Measurements from ENCODE around the gene CDK5R2. TPM values are rescaled to one million over a fixed set of nuclear protein-coding genes. Genes with fewer than 3 reads are reported as not detected.

The CDK5R2 gene
- total RNA-seq, 1 experiment from 2014 or later, result 0.11 TPM

DNA sequence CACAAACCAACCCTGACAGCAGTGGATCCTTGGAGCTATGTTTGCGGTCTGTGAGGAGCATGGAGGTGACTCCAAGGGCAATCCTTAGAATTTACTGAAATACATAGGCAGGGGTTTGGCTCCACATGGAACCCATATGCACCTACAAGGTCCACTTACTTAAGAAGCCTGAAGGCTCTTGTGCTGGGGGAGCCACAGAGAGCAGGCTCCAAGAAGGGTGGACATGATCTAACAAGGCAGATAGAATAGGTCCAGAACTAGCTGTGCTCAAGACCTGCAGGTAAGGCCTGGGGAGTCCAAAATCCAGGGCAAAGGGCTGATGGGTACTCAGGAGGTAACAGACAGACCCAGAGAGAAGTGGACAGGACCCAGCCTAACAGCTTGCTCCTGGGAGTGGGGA lies 1.2 kb upstream of the CDK5R2 start:
- Histone ChIP-seq H3K4me1 (ENCODE audit: insufficient read depth, low read length) (peaks cover 20% of the 10 kb centered on the region), H3K36me3 (ENCODE audit: low read depth, low read length) (no peaks in the 10 kb centered on the region), H2AFZ (ENCODE audit: low read length) (no peak overlapping the region), H3F3A (ENCODE audit: low read length, unreplicated experiment) (no peaks in the 10 kb centered on the region), H3K9me3 (ENCODE audit: low read length) (no peaks in the 10 kb centered on the region), H4K20me1 (ENCODE audit: low read length) (no peaks in the 10 kb centered on the region), H3K9me2 (replicated peaks; ENCODE audit: low read length) (no peaks in the 10 kb centered on the region), H3K27me3 (ENCODE audit: low read length) (peaks cover 19% of the 10 kb centered on the region), H3K4me3 (ENCODE audit: low read length) (no peak overlapping the region), H3K9ac (ENCODE audit: low read length) (no peak overlapping the region), H3K4me2 (ENCODE audit: low read length) (no peak overlapping the region), H3K27ac (ENCODE audit: low read length) (no peak overlapping the region), H3K79me2 (ENCODE audit: low read length) (no peaks in the 10 kb centered on the region)
- DNase-seq, result no peak
- intact Hi-C loops (cut with micrococcal nuclease), result no loop called here
- no peak for ATAC-seq
- BruUV-seq (replicated peaks), result no TSS peak
- TF ChIP-seq EZH2 (IDR thresholded peaks at IDR 0.05; ENCODE audit: low read length, unreplicated experiment), result no peak
- TF ChIP-seq, protein P1, sequence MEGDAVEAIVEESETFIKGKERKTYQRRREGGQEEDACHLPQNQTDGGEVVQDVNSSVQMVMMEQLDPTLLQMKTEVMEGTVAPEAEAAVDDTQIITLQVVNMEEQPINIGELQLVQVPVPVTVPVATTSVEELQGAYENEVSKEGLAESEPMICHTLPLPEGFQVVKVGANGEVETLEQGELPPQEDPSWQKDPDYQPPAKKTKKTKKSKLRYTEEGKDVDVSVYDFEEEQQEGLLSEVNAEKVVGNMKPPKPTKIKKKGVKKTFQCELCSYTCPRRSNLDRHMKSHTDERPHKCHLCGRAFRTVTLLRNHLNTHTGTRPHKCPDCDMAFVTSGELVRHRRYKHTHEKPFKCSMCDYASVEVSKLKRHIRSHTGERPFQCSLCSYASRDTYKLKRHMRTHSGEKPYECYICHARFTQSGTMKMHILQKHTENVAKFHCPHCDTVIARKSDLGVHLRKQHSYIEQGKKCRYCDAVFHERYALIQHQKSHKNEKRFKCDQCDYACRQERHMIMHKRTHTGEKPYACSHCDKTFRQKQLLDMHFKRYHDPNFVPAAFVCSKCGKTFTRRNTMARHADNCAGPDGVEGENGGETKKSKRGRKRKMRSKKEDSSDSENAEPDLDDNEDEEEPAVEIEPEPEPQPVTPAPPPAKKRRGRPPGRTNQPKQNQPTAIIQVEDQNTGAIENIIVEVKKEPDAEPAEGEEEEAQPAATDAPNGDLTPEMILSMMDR (conservative IDR thresholded peaks at IDR 0.05; ENCODE audit: low read depth, low read length), result no peak
- TF ChIP-seq EZH2phosphoT487 (IDR thresholded peaks at IDR 0.05; ENCODE audit: borderline replicate concordance, low read length), result no peak
- CTCF ChIA-PET, result no interaction called here
- POLR2A ChIA-PET (ENCODE audit: unreplicated experiment), result no interaction called here

- H3K4me2 ChIP-seq (ENCODE audit: low read length), result peak overlapping the region; percentile 92
- ATAC-seq, result peak; percentile 4; the same call in 1 of the 2 replicates
- no peaks in the 10 kb centered on the region for H4K20me1 ChIP-seq (ENCODE audit: low read length)
- no peak overlapping the region for H3K27ac ChIP-seq (ENCODE audit: low read length)
- intact Hi-C loops (cut with micrococcal nuclease), result no loop called here
- CTCF ChIA-PET, result interaction anchor here (0.7 kb wide), 1 partner anchor 56 kb away, joined by 3 read pairs; no protein-coding TSS in a partner anchor
- no peaks in the 10 kb centered on the region for H3K36me3 ChIP-seq (ENCODE audit: low read depth, low read length)
- H3K27me3 ChIP-seq (ENCODE audit: low read length), result peaks cover 19% of the 10 kb centered on the region
- no peaks in the 10 kb centered on the region for H3K9me3 ChIP-seq (ENCODE audit: low read length)
- H3F3A ChIP-seq (ENCODE audit: low read length, unreplicated experiment), result no peaks in the 10 kb centered on the region
- H3K79me2 ChIP-seq (ENCODE audit: low read length), result no peaks in the 10 kb centered on the region
- H3K9ac ChIP-seq (ENCODE audit: low read length), result no peak overlapping the region
- TF ChIP-seq EZH2 (IDR thresholded peaks at IDR 0.05; ENCODE audit: low read length, unreplicated experiment), result peak; percentile 49
- TF ChIP-seq, protein P1 (conservative IDR thresholded peaks at IDR 0.05; ENCODE audit: low read depth, low read length), result no peak
- H2AFZ ChIP-seq (ENCODE audit: low read length), result peak overlapping the region; percentile 83
- H3K9me2 ChIP-seq (replicated peaks; ENCODE audit: low read length), result no peaks in the 10 kb centered on the region
- peak overlapping the region; percentile 65 for H3K4me3 ChIP-seq (ENCODE audit: low read length)
- POLR2A ChIA-PET (ENCODE audit: unreplicated experiment), result no interaction called here
- H3K4me1 ChIP-seq (ENCODE audit: insufficient read depth, low read length), result peaks cover 35% of the 10 kb centered on the region
- no TSS peak for BruUV-seq (replicated peaks)
- DNase-seq, result no peak
These were observed 369 bp downstream of the CDK5R2 start for GRCh38 chr2:218959761-218960308.

DNA sequence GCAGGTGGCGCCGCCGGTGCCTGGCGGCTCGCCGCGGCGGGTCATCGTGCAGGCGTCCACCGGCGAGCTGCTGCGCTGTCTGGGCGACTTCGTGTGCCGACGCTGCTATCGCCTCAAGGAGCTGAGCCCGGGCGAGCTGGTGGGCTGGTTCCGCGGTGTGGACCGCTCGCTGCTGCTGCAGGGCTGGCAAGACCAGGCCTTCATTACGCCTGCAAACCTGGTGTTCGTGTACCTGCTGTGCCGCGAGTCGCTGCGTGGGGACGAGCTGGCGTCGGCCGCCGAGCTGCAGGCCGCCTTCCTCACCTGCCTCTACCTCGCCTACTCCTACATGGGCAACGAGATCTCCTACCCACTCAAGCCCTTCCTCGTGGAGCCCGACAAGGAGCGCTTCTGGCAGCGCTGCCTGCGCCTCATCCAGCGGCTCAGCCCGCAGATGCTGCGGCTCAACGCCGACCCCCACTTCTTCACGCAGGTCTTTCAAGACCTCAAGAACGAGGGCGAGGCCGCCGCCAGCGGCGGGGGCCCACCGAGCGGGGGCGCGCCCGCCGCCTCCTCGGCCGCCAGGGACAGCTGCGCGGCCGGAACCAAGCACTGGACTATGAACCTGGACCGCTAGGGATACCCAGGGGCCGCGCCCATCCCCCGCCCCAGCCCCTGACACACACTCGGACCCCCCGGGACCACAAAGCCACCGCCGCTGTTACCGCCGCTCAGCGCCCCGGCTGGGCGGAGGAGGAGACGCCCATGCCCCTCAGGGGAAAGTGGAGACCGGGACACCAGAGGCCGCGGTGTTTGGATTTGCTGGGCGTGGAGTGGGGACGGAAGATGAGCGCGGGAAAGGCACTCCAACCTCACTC lies 1.1 kb downstream of the CDK5R2 start:
- peaks cover 19% of the 10 kb centered on the region for H3K27me3 ChIP-seq (ENCODE audit: low read length)

More for the DNA sequence above, 1.1 kb downstream of the CDK5R2 start:
- intact Hi-C loops (cut with micrococcal nuclease), result no loop called here
- Histone ChIP-seq H3K79me2 (ENCODE audit: low read length) (no peaks in the 10 kb centered on the region), H3K9me2 (replicated peaks; ENCODE audit: low read length) (no peaks in the 10 kb centered on the region), H3K4me1 (ENCODE audit: insufficient read depth, low read length) (peaks cover 35% of the 10 kb centered on the region), H4K20me1 (ENCODE audit: low read length) (no peaks in the 10 kb centered on the region), H3K27ac (ENCODE audit: low read length) (no peak overlapping the region), H3K9ac (ENCODE audit: low read length) (no peak overlapping the region), H3K36me3 (ENCODE audit: low read depth, low read length) (no peaks in the 10 kb centered on the region), H2AFZ (ENCODE audit: low read length) (no peak overlapping the region), H3K9me3 (ENCODE audit: low read length) (no peaks in the 10 kb centered on the region), H3F3A (ENCODE audit: low read length, unreplicated experiment) (no peaks in the 10 kb centered on the region), H3K4me2 (ENCODE audit: low read length) (peak overlapping the region; percentile 63), H3K4me3 (ENCODE audit: low read length) (peak overlapping the region; percentile 45; the same call in 1 of the 2 replicates)
- DNase-seq, result no peak
- ATAC-seq, result no peak
- BruUV-seq (replicated peaks), result no TSS peak
- TF ChIP-seq EZH2phosphoT487 (IDR thresholded peaks at IDR 0.05; ENCODE audit: borderline replicate concordance, low read length), result peak; percentile 83; the same call in 1 of the 2 replicates
- peak; percentile 94 for TF ChIP-seq EZH2 (IDR thresholded peaks at IDR 0.05; ENCODE audit: low read length, unreplicated experiment)
- TF ChIP-seq, protein P1 (conservative IDR thresholded peaks at IDR 0.05; ENCODE audit: low read depth, low read length), result no peak
- CTCF ChIA-PET, result no interaction called here
- POLR2A ChIA-PET (ENCODE audit: unreplicated experiment), result no interaction called here
